ENCODE results near the gene FBXL16. TPM values are rescaled to one million over a fixed set of nuclear protein-coding genes. Genes with fewer than 3 reads are reported as not detected.
"Not testable (repeated sequence)": the region's sequence is repeated elsewhere in the genome, so short reads cannot be mapped to it uniquely, and the experiment has no call there.

The FBXL16 gene
- polyA plus RNA-seq, 5 donors, result 0.30 to 0.75 (median 0.59) TPM

DNA sequence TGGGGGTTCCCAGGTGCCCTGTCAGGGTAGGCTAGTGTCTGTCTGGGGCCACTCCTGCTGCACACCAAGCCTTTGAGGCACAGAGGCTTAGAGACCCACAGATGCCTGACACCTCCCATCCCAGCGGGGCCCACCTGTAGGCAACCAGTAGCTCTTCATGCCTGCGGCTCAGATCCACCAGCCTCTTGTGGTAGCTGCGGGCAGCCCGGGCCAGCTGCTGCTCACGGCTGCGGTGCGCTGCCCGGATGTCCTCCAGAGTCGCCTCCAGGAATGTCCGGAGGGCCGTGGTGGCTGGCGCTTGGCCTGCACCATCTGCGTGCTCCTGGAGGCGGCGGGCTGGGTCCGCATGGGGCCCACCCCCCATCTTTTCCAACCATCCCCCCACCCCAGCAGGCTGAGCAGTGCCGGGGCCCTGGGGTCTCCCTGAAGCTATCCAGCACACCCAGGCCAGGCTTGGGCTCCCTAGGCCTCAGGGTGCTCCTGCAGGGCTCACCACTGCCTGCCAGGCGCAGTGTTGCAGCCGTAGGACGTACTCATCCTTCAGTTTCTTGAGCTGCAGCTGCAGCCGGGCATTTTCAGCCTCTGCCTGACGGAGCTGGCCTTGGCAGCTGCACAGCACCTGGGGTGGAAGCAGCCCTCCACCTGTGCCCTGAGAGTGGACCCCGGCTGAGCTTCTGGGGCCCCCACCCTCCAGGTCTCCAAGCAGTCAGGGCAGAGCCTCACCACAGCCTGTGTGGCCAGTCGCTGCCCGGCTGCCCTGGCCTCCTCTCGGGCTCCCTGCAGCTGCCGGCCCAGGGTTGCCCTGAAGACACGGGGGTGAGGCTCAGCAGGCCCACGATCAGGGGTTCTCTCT lies 18.8 kb upstream of the FBXL16 start:
- no peak for DNase-seq

DNA sequence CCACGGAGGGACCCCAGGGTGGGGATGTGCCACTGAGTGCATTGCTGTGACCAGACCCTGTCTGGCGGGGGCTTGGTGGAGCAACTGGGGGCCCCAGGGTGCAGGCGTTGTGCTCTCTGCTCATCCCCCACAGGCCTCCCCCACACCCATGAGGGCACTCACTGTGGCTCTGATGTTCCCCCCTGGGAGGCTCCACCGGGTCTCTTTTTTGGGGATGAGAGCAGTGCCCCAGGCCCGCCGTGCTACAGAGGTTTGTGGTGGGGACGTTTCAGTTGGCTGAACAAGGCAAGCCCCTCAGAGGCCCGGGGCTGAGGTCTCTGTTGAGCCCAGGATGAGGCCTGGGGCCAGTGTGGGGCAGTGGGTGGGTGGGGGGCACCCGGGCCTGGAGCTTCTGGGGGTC lies 18.1 kb upstream of the FBXL16 start:
- DNase-seq, result no peak

DNA sequence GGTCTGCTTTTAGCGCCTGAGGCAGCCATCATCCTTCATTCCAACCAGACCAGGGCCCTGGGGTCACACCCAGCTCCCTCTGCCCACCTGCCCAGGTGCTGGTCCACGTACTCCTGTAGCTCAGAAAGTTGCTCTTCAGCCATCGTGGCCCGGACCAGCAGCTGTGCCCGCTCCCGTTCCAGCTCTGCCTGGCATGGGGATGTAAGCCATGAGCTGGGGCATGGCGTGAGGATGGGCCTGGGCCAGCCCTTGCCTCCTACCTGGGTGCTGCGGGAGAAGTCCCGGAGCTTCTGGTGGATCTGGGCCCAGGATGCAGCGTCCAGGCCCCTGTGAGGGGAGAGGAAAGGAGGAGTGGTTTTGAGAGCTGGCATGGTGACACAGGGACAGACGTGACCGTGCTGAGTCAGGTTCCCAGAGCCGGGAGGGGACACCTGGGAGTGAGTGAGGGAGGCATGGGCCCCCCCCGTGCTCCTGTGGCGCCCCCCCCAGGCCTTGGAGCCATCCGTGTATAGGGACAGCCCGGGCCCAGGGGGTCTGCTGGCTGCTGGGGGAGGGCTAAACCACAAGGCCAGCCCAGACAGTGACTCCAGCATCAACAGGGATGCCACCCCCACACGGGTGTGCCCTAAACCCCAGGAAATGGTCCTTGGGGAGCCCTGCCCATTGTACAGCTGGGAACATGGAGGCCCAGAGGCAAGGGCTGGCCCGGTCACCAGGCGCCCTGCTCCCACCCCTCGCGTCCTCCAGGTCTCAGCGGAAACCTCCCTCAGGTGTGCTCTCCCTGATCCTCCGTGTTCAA lies 17.4 kb upstream of the FBXL16 start:
- no peak for DNase-seq

DNA sequence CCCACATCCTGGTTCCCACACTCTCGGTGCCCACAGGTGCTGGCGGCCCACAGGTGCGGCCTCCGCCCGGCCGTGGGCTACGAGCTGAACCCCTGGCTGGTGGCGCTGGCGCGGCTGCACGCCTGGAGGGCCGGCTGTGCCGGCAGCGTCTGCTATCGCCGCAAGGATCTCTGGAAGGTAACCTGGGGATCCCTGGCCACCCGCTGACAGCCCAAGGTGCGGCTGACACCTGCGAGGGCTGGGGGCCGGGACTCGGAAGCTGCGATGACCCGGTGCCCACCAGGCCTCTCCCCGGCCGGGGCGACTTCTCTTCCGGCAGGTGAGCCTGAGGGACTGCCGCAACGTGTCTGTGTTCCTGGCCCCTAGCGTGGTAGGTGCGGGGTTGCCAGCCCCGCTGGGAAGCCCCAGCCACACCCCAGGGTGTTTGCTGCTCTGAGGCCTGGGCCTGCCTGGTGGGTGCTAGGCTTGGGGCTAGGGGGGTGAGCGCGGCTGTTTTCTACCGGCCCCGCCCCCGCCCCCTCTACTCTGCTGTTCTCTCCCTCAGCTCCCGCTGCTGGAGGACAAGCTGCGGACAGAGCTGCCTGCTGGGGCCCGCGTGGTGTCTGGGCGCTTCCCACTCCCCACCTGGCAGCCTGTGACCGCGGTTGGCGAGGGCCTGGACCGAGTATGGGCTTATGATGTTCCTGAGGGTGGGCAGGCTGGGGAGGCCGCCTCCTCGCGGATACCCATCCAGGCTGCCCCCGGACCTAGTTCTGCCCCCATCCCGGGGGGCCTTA lies 16.4 kb upstream of the FBXL16 start:
- no peak for DNase-seq

DNA sequence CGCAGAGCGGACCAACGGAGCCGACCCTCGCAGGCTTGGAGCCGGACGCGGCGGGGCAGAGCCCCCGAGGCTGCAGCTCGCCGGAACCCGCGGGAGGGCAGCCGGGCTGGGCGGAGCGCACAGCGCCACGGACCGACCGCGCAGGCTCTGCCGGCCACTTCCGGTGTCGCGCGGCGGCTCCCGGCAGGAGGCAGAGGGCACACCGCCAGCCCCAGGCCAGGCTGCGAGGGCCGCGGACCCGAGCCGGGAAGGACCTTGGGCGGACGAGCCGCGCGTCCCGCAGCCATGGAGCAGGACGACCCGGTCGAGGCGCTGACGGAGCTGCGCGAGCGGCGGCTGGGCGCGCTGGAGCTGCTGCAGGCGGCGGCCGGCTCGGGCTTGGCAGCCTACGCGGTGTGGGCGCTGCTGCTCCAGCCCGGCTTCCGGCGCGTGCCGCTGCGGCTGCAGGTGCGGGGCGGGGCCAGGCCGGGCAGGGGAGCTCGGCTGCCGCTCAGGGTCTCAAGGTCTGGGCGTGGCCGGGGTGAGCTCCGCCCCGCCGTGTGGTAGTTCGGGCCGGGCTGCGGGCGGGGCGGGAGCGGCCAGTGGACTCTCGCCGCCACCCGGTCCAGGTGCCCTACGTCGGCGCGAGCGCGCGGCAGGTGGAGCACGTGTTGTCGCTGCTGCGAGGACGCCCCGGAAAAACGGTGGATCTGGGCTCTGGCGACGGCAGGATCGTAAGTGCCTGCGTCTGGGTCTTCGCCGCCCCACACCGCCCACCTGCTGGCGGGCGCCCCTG lies 15.6 kb upstream of the FBXL16 start, which contains the start of gene ANTKMT:
ANTKMT (plus strand) TSS at position 157 of the 775 bp plus-strand sequence; CDS start at position 286, 129 bp downstream.
- peak; percentile 76 to 77 for DNase-seq

DNA sequence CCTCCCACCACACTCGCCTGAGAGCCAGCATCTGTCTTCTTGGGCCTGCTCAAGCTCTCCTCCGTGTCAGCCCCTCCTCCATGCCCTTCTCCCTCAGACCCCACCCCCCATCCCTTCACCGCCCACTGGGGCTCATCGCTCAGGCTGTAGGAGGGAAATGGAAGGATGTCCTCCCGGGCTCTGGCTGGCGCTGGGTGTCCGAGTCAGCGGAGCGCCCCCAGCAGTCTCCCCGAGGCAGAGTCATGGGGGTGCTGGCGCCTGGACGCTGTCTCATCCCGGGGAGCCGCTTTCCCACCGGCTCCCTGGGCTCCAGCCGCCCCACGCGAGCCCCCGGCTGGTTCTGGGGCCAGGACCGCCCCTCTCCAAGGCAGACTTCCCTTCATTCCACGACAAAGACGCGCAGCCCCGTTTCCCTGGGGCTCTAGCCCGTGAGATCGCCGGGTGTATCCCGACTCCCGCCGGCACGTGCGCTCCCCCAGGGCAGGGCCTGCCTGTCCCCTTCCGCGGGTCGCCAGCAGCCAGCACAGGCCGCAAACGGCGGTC lies 14.9 kb upstream of the FBXL16 start:
- peak; percentile 58 to 62 for DNase-seq

DNA sequence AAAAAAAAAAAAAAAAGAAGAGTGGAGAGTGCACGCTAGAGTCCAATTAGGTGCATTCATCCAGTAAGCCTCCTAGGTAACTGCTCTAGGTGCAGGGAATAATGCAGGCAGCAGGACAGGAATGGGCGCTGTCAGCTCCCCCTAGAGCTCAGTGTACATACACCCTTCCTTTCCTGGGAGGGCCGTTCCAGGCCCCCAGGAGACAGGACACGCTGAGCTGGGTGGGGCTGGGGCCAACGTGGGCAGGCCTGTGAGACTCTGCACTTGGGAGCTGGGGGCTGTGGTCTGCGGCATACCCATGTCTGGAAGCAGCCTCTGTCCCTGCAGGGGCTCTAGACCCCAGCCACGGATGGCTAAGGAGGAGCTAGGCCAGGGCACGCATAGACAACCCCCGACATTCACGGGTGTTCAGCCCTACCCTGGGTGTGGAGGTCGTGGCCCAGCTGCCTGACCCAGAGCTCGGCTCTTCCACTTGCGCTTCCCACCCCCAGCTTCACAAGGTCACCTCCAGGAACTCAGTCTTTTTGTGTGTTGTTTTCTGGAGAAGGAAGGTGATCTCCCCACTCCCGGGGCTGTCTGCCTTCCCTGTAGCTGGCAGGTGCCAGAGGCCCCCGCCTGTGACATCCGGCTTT lies 14.3 kb upstream of the FBXL16 start:
- no peak for DNase-seq

- no peak for DNase-seq
These were observed 13.3 kb upstream of the FBXL16 start for GRCh38 chr16:718922-719321.

DNA sequence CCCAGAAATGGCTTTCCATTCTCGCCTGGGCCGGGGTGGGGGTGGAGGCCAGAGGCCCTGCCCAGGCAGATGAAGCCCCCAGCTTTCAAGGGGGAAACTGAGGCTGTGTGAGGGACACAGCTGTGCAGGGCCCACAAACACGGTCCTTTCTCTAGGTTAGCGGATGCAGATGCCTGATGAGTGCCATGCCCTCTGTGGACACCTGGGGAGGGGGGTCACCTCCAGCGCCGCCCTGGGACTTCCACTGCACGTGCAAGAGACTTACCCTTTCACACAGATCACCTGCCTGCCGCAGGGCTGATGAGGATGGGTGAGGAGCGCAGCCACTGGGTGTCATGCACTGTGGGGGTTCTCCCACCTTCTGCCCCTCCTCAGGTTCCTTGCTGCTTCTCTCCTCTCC lies 12.8 kb upstream of the FBXL16 start:
- no peak for DNase-seq

DNA sequence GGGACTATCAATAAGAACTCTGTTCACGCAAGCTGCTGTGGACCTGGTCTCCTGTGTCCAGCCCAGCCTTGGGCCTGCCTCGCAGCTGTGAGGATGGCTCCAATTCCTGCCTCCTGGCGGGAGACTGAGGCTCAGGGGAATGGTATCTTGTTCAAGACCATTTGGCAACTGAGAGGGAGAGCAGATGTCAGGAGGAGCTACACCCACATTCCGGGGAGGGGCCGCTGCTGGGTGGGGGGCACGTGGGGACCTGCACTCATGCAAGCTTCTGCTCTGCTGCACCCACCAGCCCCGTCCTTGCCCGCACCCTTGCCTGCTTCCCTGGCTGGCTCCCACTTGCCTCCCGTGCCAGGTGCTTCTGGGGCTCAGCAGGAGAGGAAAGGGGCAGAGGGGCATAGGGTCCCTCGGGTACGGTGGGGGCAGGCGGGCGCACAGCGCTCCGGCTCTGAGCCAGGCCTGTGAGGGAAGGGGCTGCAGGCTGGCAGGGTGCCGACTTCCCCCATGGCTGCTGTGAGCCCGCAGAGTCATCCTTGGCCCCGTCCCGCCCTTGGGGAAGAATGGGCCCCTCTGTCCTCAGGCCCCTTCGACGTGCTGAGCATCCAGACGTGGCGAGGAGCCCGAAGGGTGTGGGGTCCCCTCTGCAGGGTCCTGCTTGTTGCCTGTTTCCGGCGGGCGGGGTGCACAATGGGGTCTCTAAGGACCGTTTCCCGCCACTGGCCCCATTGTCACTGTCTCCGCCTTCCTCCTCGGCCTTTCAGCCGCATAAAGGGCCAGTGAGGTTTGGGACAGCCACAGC lies 12.0 kb upstream of the FBXL16 start:
- no peak for DNase-seq

DNA sequence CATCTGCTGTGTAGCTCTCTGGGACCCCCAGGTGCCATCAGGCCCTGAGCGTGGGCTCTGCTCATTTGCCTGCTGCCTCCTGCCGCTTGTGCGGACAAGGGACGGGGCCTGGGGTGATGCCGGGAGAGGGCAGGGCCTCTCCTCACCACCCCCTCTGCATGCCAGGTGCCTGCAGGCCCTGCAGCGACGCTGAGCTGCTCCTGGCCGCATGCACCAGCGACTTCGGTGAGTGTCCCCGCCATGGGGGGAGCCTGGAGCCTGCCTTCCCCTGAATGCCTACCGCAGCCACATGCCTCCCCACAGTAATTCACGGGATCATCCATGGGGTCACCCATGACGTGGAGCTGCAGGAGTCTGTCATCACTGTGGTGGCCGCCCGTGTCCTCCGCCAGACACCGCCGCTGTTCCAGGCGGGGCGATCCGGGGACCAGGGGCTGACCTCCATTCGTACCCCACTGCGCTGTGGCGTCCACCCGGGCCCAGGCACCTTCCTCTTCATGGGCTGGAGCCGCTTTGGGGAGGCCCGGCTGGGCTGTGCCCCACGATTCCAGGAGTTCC lies 11.2 kb upstream of the FBXL16 start:
- DNase-seq, result no peak

GRCh38 chr16:716200-716568 lies 10.6 kb upstream of the FBXL16 start:
- peak in 1 of 2 donors; percentile 53 for DNase-seq

DNA sequence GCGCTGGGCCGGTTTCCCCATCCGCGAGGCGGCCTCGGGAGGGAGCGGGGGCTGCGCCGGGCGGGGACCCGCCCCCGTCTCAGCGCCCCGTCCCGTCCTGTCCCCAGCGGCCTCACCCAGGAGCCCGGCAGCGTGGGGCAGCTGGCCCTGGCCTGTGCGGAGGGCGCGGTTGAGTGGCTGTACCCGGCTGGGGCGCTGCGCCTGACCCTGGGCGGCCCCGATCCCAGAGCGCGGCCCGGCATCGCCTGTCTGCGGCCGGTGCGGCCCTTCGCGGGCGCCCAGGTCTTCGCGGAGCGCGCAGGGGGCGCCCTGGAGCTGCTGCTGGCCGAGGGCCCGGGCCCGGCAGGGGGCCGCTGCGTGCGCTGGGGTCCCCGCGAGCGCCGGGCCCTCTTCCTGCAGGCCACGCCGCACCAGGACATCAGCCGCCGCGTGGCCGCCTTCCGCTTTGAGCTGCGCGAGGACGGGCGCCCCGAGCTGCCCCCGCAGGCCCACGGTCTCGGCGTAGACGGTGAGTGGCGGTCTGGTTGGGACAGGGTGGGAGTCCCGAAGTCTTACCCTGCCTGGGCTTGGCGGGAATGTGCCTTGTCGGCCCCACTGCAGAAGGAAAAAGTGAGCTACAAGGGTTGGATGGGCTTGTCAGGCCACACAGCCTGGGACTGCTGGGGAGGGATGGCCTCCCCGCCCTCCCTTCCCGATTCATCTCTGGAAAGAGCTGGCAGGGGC lies 10.0 kb upstream of the FBXL16 start:
- no peak for DNase-seq

DNA sequence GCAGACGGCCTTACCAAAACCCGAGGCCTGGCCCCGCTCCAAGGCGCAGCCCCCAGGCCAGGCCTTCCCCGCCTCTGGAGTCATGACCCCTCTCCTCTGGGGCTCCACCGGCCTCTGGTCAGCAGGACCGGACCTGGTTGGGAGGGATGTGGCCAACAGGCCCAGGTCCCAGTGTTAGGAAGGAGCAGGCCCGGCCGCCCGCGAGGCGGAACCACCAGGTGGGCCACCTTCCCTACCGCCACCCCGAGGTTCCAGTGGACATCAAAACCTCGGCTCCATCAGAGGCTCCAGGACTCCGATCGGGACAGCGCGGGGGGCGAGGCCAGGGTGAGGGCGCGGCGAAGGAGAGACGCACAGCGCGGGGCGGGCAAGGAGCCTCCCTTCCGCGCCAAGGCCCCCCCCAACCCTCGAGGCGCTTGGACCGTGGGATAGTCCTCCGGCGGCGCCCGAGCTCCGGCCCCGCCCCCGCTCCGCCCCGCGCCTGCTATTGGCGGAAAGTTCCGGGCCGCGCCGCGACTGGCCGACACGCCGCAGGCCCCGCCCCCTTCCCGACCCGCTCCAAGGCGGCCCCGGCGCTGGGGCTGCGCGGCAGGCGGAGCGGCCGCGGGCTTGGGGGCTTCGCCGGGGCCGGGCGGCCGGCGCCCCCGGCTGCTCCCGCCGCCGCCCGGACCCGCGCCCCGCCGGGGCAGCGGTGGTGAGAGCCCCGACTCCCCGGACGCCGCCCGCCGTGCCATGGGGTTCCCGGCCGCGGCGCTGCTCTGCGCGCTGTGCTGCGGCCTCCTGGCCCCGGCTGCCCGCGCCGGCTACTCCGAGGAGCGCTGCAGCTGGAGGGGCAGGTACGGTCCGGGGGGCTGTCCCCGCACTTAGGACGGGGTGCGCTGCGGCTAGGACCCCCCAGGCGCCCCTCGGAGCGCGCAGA lies 9.2 kb upstream of the FBXL16 start, which contains the start of gene METRN:
METRN (plus strand) TSS at position 561 of the 919 bp plus-strand sequence; CDS start at position 733, 172 bp downstream.
- DNase-seq, result peak; percentile 85 to 90

- no peak for DNase-seq
These were observed 8.5 kb upstream of the FBXL16 start for GRCh38 chr16:714079-714478.

- DNase-seq, result not testable (repeated sequence)
These were observed 7.2 kb upstream of the FBXL16 start for GRCh38 chr16:712740-713250.

Measured in right lung (tissue), 5 donors.